Measurements from ENCODE around the gene JMJD8.

Gene JMJD8

GRCh38 chr16:704047-704446 is 19.9 kb upstream of the JMJD8 start:
- Histone ChIP-seq H3K36me3 (ENCODE audit: control insufficient read depth, insufficient read depth, low read length) (no peaks in the 10 kb centered on the region), H3K4me3 (ENCODE audit: low read depth, low read length) (peak overlapping the region; percentile 26), H3K9ac (ENCODE audit: low read depth, low read length) (no peak overlapping the region), H3K4me1 (ENCODE audit: control insufficient read depth, insufficient read depth, low read length) (no peaks in the 10 kb centered on the region), H3K9me3 (ENCODE audit: control insufficient read depth, insufficient read depth, low read length) (no peaks in the 10 kb centered on the region), H3K27me3 (ENCODE audit: control insufficient read depth, insufficient read depth, low read length) (peaks cover 79% of the 10 kb centered on the region)

- H3K4me3 ChIP-seq (ENCODE audit: low read depth, low read length), result no peak overlapping the region
- H3K9ac ChIP-seq (ENCODE audit: low read depth, low read length), result no peak overlapping the region
- H3K4me1 ChIP-seq (ENCODE audit: control insufficient read depth, insufficient read depth, low read length), result no peaks in the 10 kb centered on the region
- H3K36me3 ChIP-seq (ENCODE audit: control insufficient read depth, insufficient read depth, low read length), result no peaks in the 10 kb centered on the region
- no peaks in the 10 kb centered on the region for H3K9me3 ChIP-seq (ENCODE audit: control insufficient read depth, insufficient read depth, low read length)
- peaks cover 77% of the 10 kb centered on the region for H3K27me3 ChIP-seq (ENCODE audit: control insufficient read depth, insufficient read depth, low read length)
Measured at GRCh38 chr16:703406-703805, 19.3 kb upstream of the JMJD8 start.

- H3K9ac ChIP-seq (ENCODE audit: low read depth, low read length), result no peak overlapping the region
- H3K4me1 ChIP-seq (ENCODE audit: control insufficient read depth, insufficient read depth, low read length), result no peaks in the 10 kb centered on the region
- H3K36me3 ChIP-seq (ENCODE audit: control insufficient read depth, insufficient read depth, low read length), result no peaks in the 10 kb centered on the region
- H3K9me3 ChIP-seq (ENCODE audit: control insufficient read depth, insufficient read depth, low read length), result no peaks in the 10 kb centered on the region
- no peak overlapping the region for H3K4me3 ChIP-seq (ENCODE audit: low read depth, low read length)
- peaks cover 69% of the 10 kb centered on the region for H3K27me3 ChIP-seq (ENCODE audit: control insufficient read depth, insufficient read depth, low read length)
Measured at GRCh38 chr16:702341-702740, 18.2 kb upstream of the JMJD8 start.

GRCh38 chr16:700684-701584 is 16.8 kb upstream of the JMJD8 start:
- no peaks in the 10 kb centered on the region for H3K4me1 ChIP-seq (ENCODE audit: control insufficient read depth, insufficient read depth, low read length)
- H3K9me3 ChIP-seq (ENCODE audit: control insufficient read depth, insufficient read depth, low read length), result no peaks in the 10 kb centered on the region
- peaks cover 63% of the 10 kb centered on the region for H3K27me3 ChIP-seq (ENCODE audit: control insufficient read depth, insufficient read depth, low read length)
- H3K4me3 ChIP-seq (ENCODE audit: low read depth, low read length), result peak overlapping the region; percentile 13
- no peak overlapping the region for H3K9ac ChIP-seq (ENCODE audit: low read depth, low read length)
- no peaks in the 10 kb centered on the region for H3K36me3 ChIP-seq (ENCODE audit: control insufficient read depth, insufficient read depth, low read length)

GRCh38 chr16:698911-699671 is 15.0 kb upstream of the JMJD8 start:
- Histone ChIP-seq H3K4me1 (ENCODE audit: control insufficient read depth, insufficient read depth, low read length) (no peaks in the 10 kb centered on the region), H3K27me3 (ENCODE audit: control insufficient read depth, insufficient read depth, low read length) (peaks cover 68% of the 10 kb centered on the region), H3K9ac (ENCODE audit: low read depth, low read length) (no peak overlapping the region), H3K36me3 (ENCODE audit: control insufficient read depth, insufficient read depth, low read length) (no peaks in the 10 kb centered on the region), H3K4me3 (ENCODE audit: low read depth, low read length) (no peak overlapping the region), H3K9me3 (ENCODE audit: control insufficient read depth, insufficient read depth, low read length) (no peaks in the 10 kb centered on the region)

- peak overlapping the region; percentile 67 for H3K9ac ChIP-seq (ENCODE audit: low read depth, low read length)
- no peaks in the 10 kb centered on the region for H3K9me3 ChIP-seq (ENCODE audit: control insufficient read depth, insufficient read depth, low read length)
- no peaks in the 10 kb centered on the region for H3K4me1 ChIP-seq (ENCODE audit: control insufficient read depth, insufficient read depth, low read length)
- H3K36me3 ChIP-seq (ENCODE audit: control insufficient read depth, insufficient read depth, low read length), result no peaks in the 10 kb centered on the region
- peak overlapping the region; percentile 83 for H3K4me3 ChIP-seq (ENCODE audit: low read depth, low read length)
- H3K27me3 ChIP-seq (ENCODE audit: control insufficient read depth, insufficient read depth, low read length), result peaks cover 55% of the 10 kb centered on the region
Measured at GRCh38 chr16:695355-696089, 11.4 kb upstream of the JMJD8 start.

- Histone ChIP-seq H3K27me3 (ENCODE audit: control insufficient read depth, insufficient read depth, low read length) (peaks cover 51% of the 10 kb centered on the region), H3K9ac (ENCODE audit: low read depth, low read length) (no peak overlapping the region), H3K4me3 (ENCODE audit: low read depth, low read length) (peak overlapping the region; percentile 71), H3K4me1 (ENCODE audit: control insufficient read depth, insufficient read depth, low read length) (no peaks in the 10 kb centered on the region), H3K9me3 (ENCODE audit: control insufficient read depth, insufficient read depth, low read length) (no peaks in the 10 kb centered on the region), H3K36me3 (ENCODE audit: control insufficient read depth, insufficient read depth, low read length) (no peaks in the 10 kb centered on the region)
Measured at GRCh38 chr16:694863-695354, 10.8 kb upstream of the JMJD8 start.

GRCh38 chr16:694187-694862 is 10.2 kb upstream of the JMJD8 start:
- Histone ChIP-seq H3K4me3 (ENCODE audit: low read depth, low read length) (peak overlapping the region; percentile 71), H3K36me3 (ENCODE audit: control insufficient read depth, insufficient read depth, low read length) (no peaks in the 10 kb centered on the region), H3K9ac (ENCODE audit: low read depth, low read length) (no peak overlapping the region), H3K9me3 (ENCODE audit: control insufficient read depth, insufficient read depth, low read length) (no peaks in the 10 kb centered on the region), H3K4me1 (ENCODE audit: control insufficient read depth, insufficient read depth, low read length) (no peaks in the 10 kb centered on the region), H3K27me3 (ENCODE audit: control insufficient read depth, insufficient read depth, low read length) (peaks cover 49% of the 10 kb centered on the region)

GRCh38 chr16:693766-694165 is 9.6 kb upstream of the JMJD8 start:
- H3K9ac ChIP-seq (ENCODE audit: low read depth, low read length), result no peak overlapping the region
- peaks cover 43% of the 10 kb centered on the region for H3K27me3 ChIP-seq (ENCODE audit: control insufficient read depth, insufficient read depth, low read length)
- peak overlapping the region; percentile 71 for H3K4me3 ChIP-seq (ENCODE audit: low read depth, low read length)
- H3K36me3 ChIP-seq (ENCODE audit: control insufficient read depth, insufficient read depth, low read length), result no peaks in the 10 kb centered on the region
- H3K4me1 ChIP-seq (ENCODE audit: control insufficient read depth, insufficient read depth, low read length), result no peaks in the 10 kb centered on the region
- H3K9me3 ChIP-seq (ENCODE audit: control insufficient read depth, insufficient read depth, low read length), result no peaks in the 10 kb centered on the region

- H3K9me3 ChIP-seq (ENCODE audit: control insufficient read depth, insufficient read depth, low read length), result no peaks in the 10 kb centered on the region
- no peak overlapping the region for H3K9ac ChIP-seq (ENCODE audit: low read depth, low read length)
- peaks cover 41% of the 10 kb centered on the region for H3K27me3 ChIP-seq (ENCODE audit: control insufficient read depth, insufficient read depth, low read length)
- H3K36me3 ChIP-seq (ENCODE audit: control insufficient read depth, insufficient read depth, low read length), result no peaks in the 10 kb centered on the region
- H3K4me1 ChIP-seq (ENCODE audit: control insufficient read depth, insufficient read depth, low read length), result no peaks in the 10 kb centered on the region
- H3K4me3 ChIP-seq (ENCODE audit: low read depth, low read length), result peak overlapping the region; percentile 71
Measured at GRCh38 chr16:693364-693763, 9.2 kb upstream of the JMJD8 start.
